UCSD-AML1 (cell line): ENCODE results near the gene VWA8.
"Not testable (repeated sequence)": the region's sequence is repeated elsewhere in the genome, so short reads cannot be mapped to it uniquely, and the experiment has no call there.

ENCODE experiments used
- DNase-seq: peaks from one replicate; lab custom pipeline; 2025; ENCODE audit not compliant: unreplicated experiment; lab: John Stamatoyannopoulos, UW

Gene VWA8

GRCh38 chr13:41622432-41623429 lies 338.2 kb downstream of the VWA8 start:
- DNase-seq: no peak

- no peak for DNase-seq
Observed at GRCh38 chr13:41621716-41622431, 339.0 kb downstream of the VWA8 start.

DNA sequence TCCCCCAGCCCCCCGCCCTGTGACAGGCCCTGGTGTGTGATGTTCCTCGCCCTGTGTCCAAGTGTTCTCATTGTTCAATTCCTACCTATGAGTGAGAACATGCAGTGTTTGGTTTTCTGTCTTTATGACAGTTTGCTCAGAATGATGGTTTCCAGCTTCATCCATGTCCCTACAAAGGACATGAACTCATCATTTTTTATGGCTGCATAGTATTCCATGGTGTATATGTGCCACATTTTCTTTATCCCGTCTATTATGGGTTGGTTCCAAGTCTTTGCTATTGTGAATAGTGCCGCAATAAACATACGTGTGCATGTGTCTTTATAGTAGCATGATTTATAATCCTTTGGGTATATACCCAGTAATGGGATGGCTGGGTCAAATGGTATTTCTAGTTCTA lies 343.3 kb downstream of the VWA8 start:
- not testable (repeated sequence) for DNase-seq

DNA sequence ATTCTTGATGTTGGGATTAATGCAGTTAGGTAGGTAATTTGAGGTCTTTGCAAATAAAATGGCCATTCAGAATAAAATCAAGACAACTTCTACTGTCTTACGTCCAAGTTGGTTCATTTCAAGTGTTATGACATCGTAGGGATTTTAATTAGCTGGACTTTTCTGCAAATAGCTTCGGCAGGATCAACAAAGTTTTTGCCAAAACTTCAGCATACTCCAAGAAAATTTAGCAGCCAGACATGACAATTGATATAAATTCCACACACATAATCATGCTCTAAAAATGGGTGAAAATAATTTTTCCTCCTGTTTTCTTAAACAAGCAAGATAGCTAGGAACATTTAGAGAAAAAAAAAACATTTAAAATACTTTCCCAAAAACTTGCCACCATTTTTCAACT lies 344.8 kb downstream of the VWA8 start:
- no peak for DNase-seq

DNA sequence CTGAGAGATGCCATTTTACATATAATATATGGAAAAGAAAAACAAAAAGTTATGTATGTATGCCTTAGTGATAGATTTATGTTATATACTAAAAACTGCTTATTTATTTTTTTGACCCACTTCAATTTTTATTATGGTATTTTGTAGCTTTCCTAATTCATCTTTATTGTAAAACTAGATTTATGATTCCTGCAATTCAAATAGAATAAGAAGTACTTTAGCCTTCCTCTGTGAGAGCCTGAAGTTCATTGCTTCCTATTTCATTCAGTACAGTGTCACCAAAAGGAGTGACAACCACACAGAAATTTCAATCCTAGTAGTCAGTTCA lies 345.4 kb downstream of the VWA8 start:
- no peak for DNase-seq

GRCh38 chr13:41614671-41615527 lies 346.0 kb downstream of the VWA8 start:
- DNase-seq: no peak

GRCh38 chr13:41613984-41614661 lies 346.8 kb downstream of the VWA8 start:
- no peak for DNase-seq

DNA sequence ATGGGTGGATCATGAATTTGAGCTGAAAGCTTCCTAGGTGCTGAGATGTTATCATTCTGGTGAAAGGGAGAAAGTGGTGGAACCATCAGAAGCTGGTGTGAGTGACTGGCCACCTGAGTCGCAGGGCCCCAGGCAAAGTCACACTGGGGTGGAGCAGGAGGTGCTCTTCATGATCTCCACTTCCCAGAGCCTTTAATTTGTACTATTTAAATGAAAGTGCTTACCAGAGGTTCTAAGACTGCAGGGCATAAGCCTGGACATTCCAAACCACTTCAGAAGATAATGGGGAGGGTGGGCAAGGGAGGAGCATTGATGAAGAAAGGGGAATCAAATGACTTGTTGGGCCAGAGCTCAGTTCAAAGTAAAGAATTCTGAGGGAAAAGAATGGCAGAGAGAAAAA lies 347.4 kb downstream of the VWA8 start:
- DNase-seq: no peak

GRCh38 chr13:41611385-41611784 lies 349.5 kb downstream of the VWA8 start:
- no peak for DNase-seq

- no peak for DNase-seq
Observed at GRCh38 chr13:41610404-41610803, 350.5 kb downstream of the VWA8 start.

- no peak for DNase-seq
Observed at GRCh38 chr13:41609828-41610227, 351.1 kb downstream of the VWA8 start.

DNA sequence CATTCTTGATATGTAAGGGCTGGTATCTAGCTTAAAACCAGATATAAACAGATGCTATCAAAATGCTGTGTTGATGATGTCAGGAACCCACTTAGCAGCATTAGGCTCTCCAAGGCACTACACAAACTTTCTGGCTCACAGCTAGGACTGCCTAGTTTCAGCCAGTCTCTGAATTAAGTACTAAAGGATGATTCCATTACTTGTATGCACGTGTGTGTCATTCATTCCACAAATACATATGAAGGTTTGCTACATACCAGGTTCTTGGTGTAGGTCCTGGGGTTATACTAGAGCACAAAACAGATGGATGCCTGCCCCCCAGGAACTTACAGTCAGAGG lies 352.1 kb downstream of the VWA8 start:
- DNase-seq: no peak

DNA sequence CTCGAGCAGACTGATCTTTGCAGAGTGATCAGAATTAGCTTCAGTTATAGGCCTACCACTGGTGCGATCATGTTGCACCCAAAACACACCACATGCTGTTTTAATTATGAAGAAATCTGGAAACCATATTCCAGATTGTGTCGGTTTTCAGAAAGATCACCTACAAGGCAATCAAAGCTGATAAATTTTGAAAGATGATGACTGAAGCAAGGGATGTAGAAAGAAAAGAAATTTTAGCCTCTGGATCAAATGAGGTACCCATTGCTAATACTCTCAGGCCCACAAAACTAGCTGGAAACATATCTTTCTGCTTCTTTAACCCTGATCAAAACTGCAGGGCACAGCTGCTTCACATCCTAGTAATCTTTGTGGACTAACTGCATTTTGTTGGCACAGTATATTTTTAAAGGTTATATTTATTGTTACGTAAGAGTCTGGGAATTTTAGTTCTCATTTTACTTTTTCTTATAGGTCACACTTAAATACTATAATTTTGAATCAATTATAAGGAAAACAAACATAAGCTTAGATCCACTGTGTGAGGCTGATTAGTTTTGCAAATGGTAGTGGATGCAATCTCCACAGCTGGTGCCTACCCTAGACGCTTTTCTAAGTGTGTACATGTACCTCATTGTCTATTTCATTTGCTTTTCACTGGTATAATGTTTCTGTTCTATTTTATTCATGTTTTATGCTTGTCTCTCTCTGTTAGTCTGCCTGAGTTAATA lies 352.6 kb downstream of the VWA8 start:
- no peak for DNase-seq

GRCh38 chr13:41606646-41607045 lies 354.3 kb downstream of the VWA8 start:
- DNase-seq: no peak

GRCh38 chr13:41605319-41606285 lies 355.3 kb downstream of the VWA8 start:
- no peak for DNase-seq

- no peak for DNase-seq
Observed at GRCh38 chr13:41603917-41604316, 357.0 kb downstream of the VWA8 start.

GRCh38 chr13:41601718-41602445 lies 359.0 kb downstream of the VWA8 start:
- no peak for DNase-seq

DNA sequence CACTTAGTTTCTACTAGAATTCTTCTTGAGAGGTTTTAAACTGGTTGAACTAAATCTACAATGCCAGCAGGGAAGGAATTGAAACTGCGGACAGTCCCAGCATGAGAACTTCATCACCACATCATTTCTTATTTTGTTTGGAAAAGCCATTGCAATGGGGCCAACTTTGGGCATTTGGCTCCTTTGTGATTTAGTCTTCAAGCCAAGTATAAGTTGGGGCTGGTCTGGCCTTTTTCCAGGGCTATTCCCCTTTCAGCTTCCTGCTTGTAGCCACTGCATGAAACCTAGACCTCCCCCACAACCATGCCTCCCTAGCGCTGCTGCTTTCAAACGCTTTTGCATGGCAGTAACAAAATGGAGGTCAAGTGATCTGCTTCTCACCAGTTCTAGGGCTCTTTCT lies 361.3 kb downstream of the VWA8 start:
- no peak for DNase-seq
